MCF 10A (cell line): ENCODE results near the gene ARL14EPL. TPM values are rescaled to one million over a fixed set of nuclear protein-coding genes. Genes with fewer than 3 reads are reported as not detected.
"Not testable (repeated sequence)": the region's sequence is repeated elsewhere in the genome, so short reads cannot be mapped to it uniquely, and the experiment has no call there.

ENCODE experiments used
- BruUV-seq: library from RNA; stranded (reverse); fragments of 400-500 nt; replicated peaks from 2 replicates; lab custom pipeline; 2021; lab: Mats Ljungman, UMichigan
- CTCF ChIA-PET: fragments of 300-600 bp; sonication (Branson Sonifier 250); formaldehyde crosslinking; extraction: SDS; loops from one replicate; lab custom pipeline; 2021; ENCODE audit warnings: antibody characterized with exemption, inconsistent platforms; lab: Yijun Ruan, JAX
- POLR2A ChIA-PET: fragments of 300-600, 350-650 bp; sonication (Branson Sonifier 250); formaldehyde crosslinking; extraction: SDS; loops from one replicate; lab custom pipeline; 2020; ENCODE audit warnings: antibody characterized with exemption, inconsistent platforms; lab: Yijun Ruan, JAX
- DNase-seq: peaks from one replicate; pipeline ENCODE4 v3.0.0-alpha.2; 2018; ENCODE audit not compliant: unreplicated experiment
- H3K27ac Mint-ChIP-seq: one replicate; pipeline ENCODE4 v1.8.0; 2022; ENCODE audit warnings: mild to moderate bottlenecking, low read depth, mixed read lengths; ENCODE audit not compliant: unreplicated experiment
- H3K27me3 Mint-ChIP-seq: one replicate; pipeline ENCODE4 v1.8.0; 2022; ENCODE audit warnings: mixed read lengths; ENCODE audit not compliant: insufficient read depth, unreplicated experiment
- H3K36me3 Mint-ChIP-seq: one replicate; pipeline ENCODE4 v1.8.0; 2022; ENCODE audit warnings: mild to moderate bottlenecking, moderate library complexity, mixed read lengths; ENCODE audit not compliant: insufficient read depth, unreplicated experiment
- H3K4me1 Mint-ChIP-seq: one replicate; pipeline ENCODE4 v1.8.0; 2022; ENCODE audit warnings: mixed read lengths; ENCODE audit not compliant: insufficient read depth, unreplicated experiment
- H3K4me3 Mint-ChIP-seq: one replicate; pipeline ENCODE4 v1.8.0; 2022; ENCODE audit warnings: mild to moderate bottlenecking, moderate library complexity, mixed read lengths; ENCODE audit not compliant: unreplicated experiment
- H3K9me3 Mint-ChIP-seq: one replicate; pipeline ENCODE4 v1.8.0; 2022; ENCODE audit warnings: mixed read lengths; ENCODE audit not compliant: unreplicated experiment
- CTCF ChIP-seq: fragments of 200-600 bp; IDR thresholded peaks from one replicate; pipeline ENCODE4 v1.8.0; 2022; ENCODE audit warnings: antibody characterized with exemption, mild to moderate bottlenecking; ENCODE audit not compliant: unreplicated experiment
- intact Hi-C: fragments of 100-400 bp; cut with micrococcal nuclease; formaldehyde crosslinking; loops from 2 replicates; pipeline ENCODE4 v1.14.1; 2022
- total RNA-seq: library from RNA; stranded (reverse); gene quantifications from 2 replicates; pipeline ENCODE4 v1.2.3, GENCODE V29; 2022

ARL14EPL gene
- total RNA-seq, 1 experiment from 2014 or later, result not detected

- intact Hi-C loops, result no loop called here
- peaks cover 37% of the 10 kb centered on the region for H3K36me3 Mint-ChIP-seq
- no peak overlapping the region for H3K4me3 Mint-ChIP-seq
- TF ChIP-seq CTCF, result no peak
- CTCF ChIA-PET, result no interaction called here
- no TSS peak for BruUV-seq
- no peaks in the 10 kb centered on the region for H3K27me3 Mint-ChIP-seq
- POLR2A ChIA-PET, result interaction anchor here (0.5 kb wide), 1 partner anchor 251 kb away, joined by 3 read pairs; no protein-coding TSS in a partner anchor
- peaks cover 4% of the 10 kb centered on the region for H3K4me1 Mint-ChIP-seq
- H3K27ac Mint-ChIP-seq, result no peak overlapping the region
- DNase-seq, result no peak
- H3K9me3 Mint-ChIP-seq, result no peaks in the 10 kb centered on the region
These were observed 59.1 kb downstream of the ARL14EPL start for GRCh38 chr5:116091416-116091815.

- Mint-ChIP-seq H3K4me3 (no peak overlapping the region), H3K27me3 (no peaks in the 10 kb centered on the region), H3K27ac (no peak overlapping the region), H3K36me3 (peaks cover 57% of the 10 kb centered on the region), H3K4me1 (no peaks in the 10 kb centered on the region), H3K9me3 (no peaks in the 10 kb centered on the region)
- CTCF ChIA-PET, result no interaction called here
- POLR2A ChIA-PET, result interaction anchor here (1.9 kb wide), 1 partner anchor 12 kb away, joined by 11 read pairs; the partner anchor contains the start of gene COMMD10
- DNase-seq, result no peak
- intact Hi-C loops, result no loop called here
- TF ChIP-seq CTCF, result no peak
- no TSS peak for BruUV-seq
These were observed 65.0 kb downstream of the ARL14EPL start for GRCh38 chr5:116097301-116097700.

- intact Hi-C loops, result no loop called here
- no peak overlapping the region for H3K27ac Mint-ChIP-seq
- BruUV-seq, result no TSS peak
- H3K9me3 Mint-ChIP-seq, result no peaks in the 10 kb centered on the region
- DNase-seq, result no peak
- ChIA-PET POLR2A (no interaction called here), CTCF (no interaction called here)
- H3K4me3 Mint-ChIP-seq, result no peak overlapping the region
- peaks cover 45% of the 10 kb centered on the region for H3K36me3 Mint-ChIP-seq
- TF ChIP-seq CTCF, result no peak
- no peaks in the 10 kb centered on the region for H3K27me3 Mint-ChIP-seq
- H3K4me1 Mint-ChIP-seq, result no peaks in the 10 kb centered on the region
These were observed 66.7 kb downstream of the ARL14EPL start for GRCh38 chr5:116098998-116099397.

GRCh38 chr5:116104941-116105340 lies 72.7 kb downstream of the ARL14EPL start:
- intact Hi-C loops, CTCF ChIA-PET, H3K4me3 Mint-ChIP-seq, H3K27me3 Mint-ChIP-seq, H3K4me1 Mint-ChIP-seq, DNase-seq, H3K27ac Mint-ChIP-seq, BruUV-seq, H3K9me3 Mint-ChIP-seq, POLR2A ChIA-PET: not testable (repeated sequence)
- peaks cover 25% of the 10 kb centered on the region for H3K36me3 Mint-ChIP-seq

Other genes starting within 250 kb of the ARL14EPL start
- 0.42 and 0.44 TPM in 2 replicates for gene CDO1, start 215.8 kb upstream of the ARL14EPL start, total RNA-seq
- gene ATG12, start 190.9 kb upstream of the ARL14EPL start, total RNA-seq, result 42.6 and 46.3 TPM in 2 replicates
- gene AP3S1, start 190.5 kb upstream of the ARL14EPL start, total RNA-seq, result 94.6 and 102 TPM in 2 replicates
- gene LVRN, start 70.0 kb upstream of the ARL14EPL start, total RNA-seq, result 0.71 and 0.77 TPM in 2 replicates
- 18.6 and 23.2 TPM in 2 replicates for gene COMMD10, start 52.6 kb downstream of the ARL14EPL start, total RNA-seq